RWPE2 (cell line): ENCODE data around the gene ERVW-1.
A peak's percentile ranks its signal among the peaks of the same experiment; 100 is the strongest.

ENCODE experiments used
- ATAC-seq: fragments of 200-7000 bp; cut with Tn5 transposase; 3 replicates; pipeline ENCODE4 v1.9.1; 2021; ENCODE audit warnings: low read depth
- DNase-seq: peaks from one replicate; pipeline ENCODE4 v3.0.0-alpha.2; 2020; ENCODE audit warnings: low spot score
- H3K27ac ChIP-seq: fragments of 450-650 bp; 2 replicates; pipeline ENCODE4 v1.5.1; 2017; ENCODE audit warnings: mild to moderate bottlenecking; ENCODE audit not compliant: poor library complexity, severe bottlenecking
- H3K27me3 ChIP-seq: fragments of 250-450 bp; sonication (Bioruptor Pico); 2 replicates; pipeline ENCODE4 v1.5.1; 2021; ENCODE audit warnings: mild to moderate bottlenecking, moderate library complexity; ENCODE audit not compliant: insufficient read depth, poor library complexity, severe bottlenecking
- H3K36me3 ChIP-seq: fragments of 250-450 bp; sonication (Bioruptor Pico); 2 replicates; pipeline ENCODE4 v1.5.1; 2020; ENCODE audit warnings: low read depth, mild to moderate bottlenecking, moderate library complexity
- H3K4me1 ChIP-seq: fragments of 250-450 bp; sonication (Bioruptor Pico); 2 replicates; pipeline ENCODE4 v1.5.1; 2021; ENCODE audit warnings: mild to moderate bottlenecking, moderate library complexity; ENCODE audit not compliant: insufficient read depth, poor library complexity, severe bottlenecking
- H3K4me3 ChIP-seq: fragments of 250-450 bp; sonication (Bioruptor Pico); 2 replicates; pipeline ENCODE4 v1.5.1; 2021; ENCODE audit warnings: mild to moderate bottlenecking, moderate library complexity; ENCODE audit not compliant: severe bottlenecking
- H3K9me3 ChIP-seq: fragments of 250-450 bp; sonication (Bioruptor Pico); 2 replicates; pipeline ENCODE4 v1.5.1; 2021; ENCODE audit warnings: mild to moderate bottlenecking, moderate library complexity; ENCODE audit not compliant: severe bottlenecking
- TF ChIP-seq, protein P1 (sequence below): fragments of 450-650 bp; IDR thresholded peaks from one replicate; pipeline ENCODE4 v1.5.1; 2017; ENCODE audit warnings: mild to moderate bottlenecking, moderate library complexity; ENCODE audit not compliant: poor library complexity, severe bottlenecking

ERVW-1 gene

DNA sequence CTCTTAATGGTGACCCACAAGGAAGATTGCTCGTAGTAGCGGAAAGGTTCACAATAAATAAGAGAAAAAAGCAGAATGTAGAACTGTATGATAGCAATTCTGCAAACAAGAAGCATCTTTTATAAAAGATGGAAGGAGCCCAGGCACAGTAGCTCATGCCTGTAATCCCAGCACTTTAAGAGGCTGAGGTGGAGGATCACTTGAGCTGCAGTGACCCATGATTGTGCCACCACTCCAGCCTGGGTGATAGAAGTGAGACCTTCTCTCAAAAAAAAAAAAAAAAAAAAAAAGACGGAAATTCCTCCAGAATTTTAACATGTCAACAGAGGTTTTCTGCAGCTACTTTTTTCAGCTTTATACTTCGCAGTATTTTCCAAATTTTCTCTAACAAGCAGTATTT lies 17.2 kb downstream of the ERVW-1 start:
- Histone ChIP-seq H3K27ac (no peak overlapping the region), H3K4me1 (peaks cover 8% of the 10 kb centered on the region), H3K36me3 (peaks cover 26% of the 10 kb centered on the region), H3K27me3 (no peaks in the 10 kb centered on the region), H3K4me3 (no peak overlapping the region), H3K9me3 (no peaks in the 10 kb centered on the region)
- DNase-seq (no peak), ATAC-seq (no peak)
- TF ChIP-seq, protein P1, sequence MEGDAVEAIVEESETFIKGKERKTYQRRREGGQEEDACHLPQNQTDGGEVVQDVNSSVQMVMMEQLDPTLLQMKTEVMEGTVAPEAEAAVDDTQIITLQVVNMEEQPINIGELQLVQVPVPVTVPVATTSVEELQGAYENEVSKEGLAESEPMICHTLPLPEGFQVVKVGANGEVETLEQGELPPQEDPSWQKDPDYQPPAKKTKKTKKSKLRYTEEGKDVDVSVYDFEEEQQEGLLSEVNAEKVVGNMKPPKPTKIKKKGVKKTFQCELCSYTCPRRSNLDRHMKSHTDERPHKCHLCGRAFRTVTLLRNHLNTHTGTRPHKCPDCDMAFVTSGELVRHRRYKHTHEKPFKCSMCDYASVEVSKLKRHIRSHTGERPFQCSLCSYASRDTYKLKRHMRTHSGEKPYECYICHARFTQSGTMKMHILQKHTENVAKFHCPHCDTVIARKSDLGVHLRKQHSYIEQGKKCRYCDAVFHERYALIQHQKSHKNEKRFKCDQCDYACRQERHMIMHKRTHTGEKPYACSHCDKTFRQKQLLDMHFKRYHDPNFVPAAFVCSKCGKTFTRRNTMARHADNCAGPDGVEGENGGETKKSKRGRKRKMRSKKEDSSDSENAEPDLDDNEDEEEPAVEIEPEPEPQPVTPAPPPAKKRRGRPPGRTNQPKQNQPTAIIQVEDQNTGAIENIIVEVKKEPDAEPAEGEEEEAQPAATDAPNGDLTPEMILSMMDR: no peak

DNA sequence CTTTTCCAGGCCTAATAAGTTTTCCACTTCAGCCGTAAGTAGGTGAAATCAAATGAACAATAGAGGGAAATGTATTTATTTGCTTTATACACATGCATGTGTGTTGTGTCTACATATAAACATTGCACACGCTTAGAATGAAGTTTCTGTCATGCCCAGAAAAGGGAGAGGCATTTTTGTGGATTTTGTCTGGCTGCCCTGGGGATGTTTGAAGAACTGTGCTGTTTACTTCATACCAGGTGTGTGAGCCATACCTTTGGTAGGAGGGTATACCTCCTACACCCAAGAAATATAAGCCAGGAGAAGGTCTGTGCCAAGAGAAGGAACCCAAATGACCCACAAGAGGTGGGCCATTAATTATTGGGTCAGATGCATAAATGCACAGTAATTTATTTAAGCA lies 17.6 kb downstream of the ERVW-1 start:
- H3K9me3 ChIP-seq: no peaks in the 10 kb centered on the region
- peaks cover 30% of the 10 kb centered on the region for H3K36me3 ChIP-seq
- ATAC-seq (peak; percentile 75), DNase-seq (no peak)
- TF ChIP-seq, protein P1: no peak
- no peaks in the 10 kb centered on the region for H3K27me3 ChIP-seq
- H3K4me1 ChIP-seq: peaks cover 8% of the 10 kb centered on the region
- no peak overlapping the region for H3K4me3 ChIP-seq
- H3K27ac ChIP-seq: peak overlapping the region; percentile 9

DNA sequence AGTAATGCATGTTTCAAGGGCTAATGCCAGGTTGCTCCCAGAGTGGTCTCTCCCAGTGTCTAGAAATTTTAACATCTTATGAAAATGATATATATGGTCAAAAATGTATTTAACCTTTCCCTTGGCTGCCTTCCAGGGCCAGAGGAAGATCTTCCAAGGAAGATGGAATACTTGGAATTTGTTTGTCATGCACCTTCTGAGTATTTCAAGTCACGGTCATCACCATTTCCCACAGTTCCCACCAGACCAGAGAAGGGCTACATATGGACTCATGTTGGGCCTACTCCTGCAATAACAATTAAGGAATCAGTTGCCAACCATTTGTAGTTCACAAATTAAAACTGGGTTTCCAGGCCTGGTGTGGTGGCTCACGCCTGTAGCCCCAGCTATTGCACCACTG lies 21.5 kb downstream of the ERVW-1 start:
- Histone ChIP-seq H3K27ac (no peak overlapping the region), H3K36me3 (peaks cover 69% of the 10 kb centered on the region), H3K9me3 (no peaks in the 10 kb centered on the region), H3K4me1 (peaks cover 5% of the 10 kb centered on the region), H3K27me3 (no peaks in the 10 kb centered on the region), H3K4me3 (no peak overlapping the region)
- DNase-seq (no peak), ATAC-seq (no peak)
- TF ChIP-seq, protein P1: no peak

DNA sequence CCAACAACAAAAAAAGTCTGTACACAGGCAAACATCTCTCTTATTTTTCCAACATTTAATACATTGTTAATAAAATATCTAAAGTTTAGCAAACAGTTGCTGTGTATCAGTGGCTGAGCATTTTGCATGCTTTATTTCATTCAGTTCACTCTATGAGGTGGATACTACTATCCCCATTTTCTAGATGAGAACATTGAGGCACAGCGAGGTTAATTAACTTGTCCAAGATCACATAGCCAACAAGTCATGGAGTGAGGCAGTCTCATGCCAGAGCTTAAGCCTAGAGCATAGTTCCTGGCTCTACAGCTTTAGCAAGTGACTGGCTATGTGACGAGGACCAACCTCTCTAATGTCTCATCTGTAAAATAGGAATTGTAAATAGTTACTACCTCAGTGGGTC lies 26.1 kb downstream of the ERVW-1 start:
- Histone ChIP-seq H3K4me1 (peaks cover 8% of the 10 kb centered on the region), H3K27me3 (no peaks in the 10 kb centered on the region), H3K27ac (no peak overlapping the region), H3K4me3 (no peak overlapping the region), H3K9me3 (no peaks in the 10 kb centered on the region), H3K36me3 (peaks cover 80% of the 10 kb centered on the region)
- no peak for ATAC-seq
- TF ChIP-seq, protein P1: no peak
- DNase-seq: no peak

DNA sequence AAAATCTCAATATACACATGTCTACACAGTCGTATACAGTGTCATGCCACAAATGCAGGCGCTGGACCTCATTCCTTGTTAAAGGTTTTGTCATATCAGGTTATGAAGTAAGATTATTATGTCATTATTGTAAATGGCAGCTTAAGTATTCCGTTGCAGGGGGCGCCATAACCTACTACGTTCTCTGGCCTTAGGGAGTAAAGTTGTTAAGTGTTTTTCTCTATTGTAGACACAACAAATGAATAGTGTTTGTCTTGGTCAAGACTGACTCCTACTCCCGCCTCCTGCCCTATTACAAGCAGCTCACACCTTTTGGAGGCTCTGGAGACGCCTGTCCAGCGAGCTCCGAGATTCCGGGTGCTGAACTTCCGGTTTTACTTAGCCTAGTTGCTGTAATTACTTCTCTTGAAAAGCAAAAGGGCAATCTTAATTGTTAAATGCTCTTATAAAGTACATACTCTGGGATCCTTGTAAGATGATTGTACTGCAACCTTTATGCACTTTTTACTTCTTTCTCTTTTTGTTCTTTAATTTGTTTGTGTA lies 29.5 kb downstream of the ERVW-1 start:
- Histone ChIP-seq H3K27me3 (no peaks in the 10 kb centered on the region), H3K36me3 (peaks cover 46% of the 10 kb centered on the region), H3K4me3 (peak overlapping the region; percentile 90), H3K4me1 (peaks cover 8% of the 10 kb centered on the region), H3K27ac (peak overlapping the region; percentile 70), H3K9me3 (no peaks in the 10 kb centered on the region)
- TF ChIP-seq, protein P1: peak; percentile 32
- no peak for DNase-seq
- ATAC-seq: peak; percentile 56
